GM21360 (cell line): ENCODE measurements around the gene ISM1.

ENCODE experiments used
- ATAC-seq: cut with Tn5 transposase; IDR thresholded peaks from one replicate; pipeline ENCODE4 v1.9.1; 2021; ENCODE audit warnings: mild to moderate bottlenecking, moderate library complexity; ENCODE audit not compliant: unreplicated experiment

Gene ISM1

GRCh38 chr20:13340088-13340487, 119.0 kb downstream of the ISM1 start:
- no peak for ATAC-seq

DNA sequence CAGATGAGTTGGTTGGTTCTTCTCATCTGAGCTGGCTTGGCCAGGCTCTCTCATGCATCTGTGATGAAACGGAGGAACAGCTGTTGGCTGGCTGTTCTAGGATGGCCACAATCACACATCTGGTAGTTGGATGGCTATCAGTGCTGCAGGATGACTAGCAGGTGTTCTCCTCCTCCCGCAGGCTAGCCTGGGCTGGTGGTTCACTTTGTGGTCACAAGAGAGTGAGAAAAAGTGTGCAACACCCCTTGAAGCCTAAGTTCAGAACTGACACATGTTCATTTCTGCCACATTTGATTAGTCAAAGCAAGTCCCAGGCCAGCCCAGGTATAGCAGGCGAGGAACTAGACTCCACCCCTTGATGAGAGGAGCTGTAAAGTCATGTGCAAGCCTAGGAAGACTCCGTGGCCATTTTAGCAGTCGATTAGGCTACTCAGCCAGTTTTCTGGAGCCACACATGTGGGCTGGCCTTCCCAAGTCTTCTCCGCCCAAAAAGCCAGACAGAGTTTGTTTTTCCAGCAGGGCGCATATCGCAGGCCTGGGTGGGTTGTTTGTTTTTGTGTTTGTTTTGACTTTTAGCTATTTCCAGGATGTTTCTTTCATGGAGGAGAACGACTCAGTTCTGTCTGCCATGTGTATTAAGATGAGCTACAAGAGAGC, 120.8 kb downstream of the ISM1 start:
- no peak for ATAC-seq

DNA sequence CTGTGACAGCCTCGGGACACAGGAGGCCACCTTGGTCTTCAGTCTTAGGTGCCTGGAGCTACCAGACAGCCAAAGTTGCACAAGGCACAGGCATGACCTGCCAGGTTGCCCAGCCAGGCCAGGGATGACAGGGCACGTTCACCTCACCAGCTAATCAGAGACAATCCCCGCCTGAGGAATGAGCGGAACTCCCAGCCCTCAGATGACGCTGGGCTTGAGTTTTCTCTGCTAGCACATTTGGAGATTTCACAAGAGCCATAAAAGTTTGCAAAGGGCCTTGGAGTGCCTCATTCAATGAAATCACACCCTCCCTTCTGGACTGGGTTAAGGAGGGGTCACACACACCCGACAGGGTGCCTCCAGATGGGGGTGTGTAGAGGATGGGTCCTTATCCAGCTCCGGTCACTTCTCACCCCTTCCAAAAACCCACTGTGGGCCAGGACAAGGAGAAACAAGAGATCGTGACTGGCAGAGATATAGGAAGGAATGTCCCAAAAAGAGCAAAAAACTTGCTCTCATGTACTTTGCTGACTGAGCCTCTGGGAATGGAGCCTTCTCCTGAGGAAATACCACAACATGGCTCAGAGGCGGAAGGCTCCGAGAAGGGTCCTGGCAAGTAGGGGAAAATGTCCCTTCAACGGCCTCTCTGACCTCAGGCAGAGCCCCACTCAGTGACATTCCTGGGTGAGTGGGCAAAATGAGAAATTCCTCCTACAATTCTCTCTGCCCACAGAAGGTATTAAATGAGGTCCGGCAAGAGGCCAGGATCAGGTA, 121.6 kb downstream of the ISM1 start:
- ATAC-seq: no peak

- ATAC-seq: no peak
These were observed 123.6 kb downstream of the ISM1 start for GRCh38 chr20:13344671-13345070.

GRCh38 chr20:13348311-13349234, 127.5 kb downstream of the ISM1 start:
- no peak for ATAC-seq

- no peak for ATAC-seq
These were observed 128.1 kb downstream of the ISM1 start for GRCh38 chr20:13349235-13349604.
